Cortex of kidney (tissue), 1 donor: ENCODE measurements around the gene ARHGAP42.

Experiments
- DNase-seq: peaks from one replicate; lab custom pipeline; 2025; lab: John Stamatoyannopoulos, UW

ARHGAP42 gene

GRCh38 chr11:100682247-100682969 is 4.7 kb upstream of the ARHGAP42 start:
- DNase-seq = no peak

GRCh38 chr11:100683126-100683525 is 4.0 kb upstream of the ARHGAP42 start:
- DNase-seq = no peak

- no peak for DNase-seq
Observed at GRCh38 chr11:100684101-100685065, 2.7 kb upstream of the ARHGAP42 start.

GRCh38 chr11:100686476-100687053 is 523 bp upstream of the ARHGAP42 start:
- no peak for DNase-seq

- no peak for DNase-seq
Observed at GRCh38 chr11:100687630-100688395, 725 bp downstream of the ARHGAP42 start.

GRCh38 chr11:100689141-100689540 is 2.1 kb downstream of the ARHGAP42 start:
- no peak for DNase-seq

GRCh38 chr11:100691896-100692653 is 5.0 kb downstream of the ARHGAP42 start:
- DNase-seq = no peak

GRCh38 chr11:100695911-100696310 is 8.8 kb downstream of the ARHGAP42 start:
- no peak for DNase-seq

GRCh38 chr11:100703139-100703538 is 16.1 kb downstream of the ARHGAP42 start:
- no peak for DNase-seq

GRCh38 chr11:100703801-100704575 is 16.9 kb downstream of the ARHGAP42 start:
- DNase-seq = no peak

GRCh38 chr11:100705447-100705846 is 18.4 kb downstream of the ARHGAP42 start:
- DNase-seq = no peak

- no peak for DNase-seq
Observed at GRCh38 chr11:100706179-100706578, 19.1 kb downstream of the ARHGAP42 start.

- DNase-seq = no peak
Observed at GRCh38 chr11:100709233-100709957, 22.3 kb downstream of the ARHGAP42 start.

- no peak for DNase-seq
Observed at GRCh38 chr11:100711984-100712383, 24.9 kb downstream of the ARHGAP42 start.

- no peak for DNase-seq
Observed at GRCh38 chr11:100712583-100712982, 25.5 kb downstream of the ARHGAP42 start.

GRCh38 chr11:100715165-100715761 is 28.2 kb downstream of the ARHGAP42 start:
- DNase-seq = no peak

- no peak for DNase-seq
Observed at GRCh38 chr11:100716838-100717237, 29.8 kb downstream of the ARHGAP42 start.

GRCh38 chr11:100719362-100719761 is 32.3 kb downstream of the ARHGAP42 start:
- no peak for DNase-seq

- DNase-seq = no peak
Observed at GRCh38 chr11:100719809-100720221, 32.7 kb downstream of the ARHGAP42 start.
